NB4 (cell line): ENCODE measurements around the gene SNRNP40.

Experiments
- MYC ChIP-seq: IDR thresholded peaks from 2 replicates; pipeline ENCODE4 v1.6.1; 2011; ENCODE audit warnings: low read depth, low read length
- POLR2A ChIP-seq: IDR thresholded peaks from 2 replicates; pipeline ENCODE4 v1.6.1; 2011; ENCODE audit warnings: mild to moderate bottlenecking; ENCODE audit not compliant: insufficient read length; ENCODE audit errors: extremely low read depth
- TF ChIP-seq, protein P1 (sequence below): IDR thresholded peaks from one replicate; pipeline ENCODE4 v1.5.1; 2012; ENCODE audit warnings: low read depth, low read length
- TF ChIP-seq, protein P2 (sequence below): IDR thresholded peaks from 2 replicates; pipeline ENCODE4 v1.6.1; 2011; ENCODE audit warnings: low read depth, low read length

DNA sequence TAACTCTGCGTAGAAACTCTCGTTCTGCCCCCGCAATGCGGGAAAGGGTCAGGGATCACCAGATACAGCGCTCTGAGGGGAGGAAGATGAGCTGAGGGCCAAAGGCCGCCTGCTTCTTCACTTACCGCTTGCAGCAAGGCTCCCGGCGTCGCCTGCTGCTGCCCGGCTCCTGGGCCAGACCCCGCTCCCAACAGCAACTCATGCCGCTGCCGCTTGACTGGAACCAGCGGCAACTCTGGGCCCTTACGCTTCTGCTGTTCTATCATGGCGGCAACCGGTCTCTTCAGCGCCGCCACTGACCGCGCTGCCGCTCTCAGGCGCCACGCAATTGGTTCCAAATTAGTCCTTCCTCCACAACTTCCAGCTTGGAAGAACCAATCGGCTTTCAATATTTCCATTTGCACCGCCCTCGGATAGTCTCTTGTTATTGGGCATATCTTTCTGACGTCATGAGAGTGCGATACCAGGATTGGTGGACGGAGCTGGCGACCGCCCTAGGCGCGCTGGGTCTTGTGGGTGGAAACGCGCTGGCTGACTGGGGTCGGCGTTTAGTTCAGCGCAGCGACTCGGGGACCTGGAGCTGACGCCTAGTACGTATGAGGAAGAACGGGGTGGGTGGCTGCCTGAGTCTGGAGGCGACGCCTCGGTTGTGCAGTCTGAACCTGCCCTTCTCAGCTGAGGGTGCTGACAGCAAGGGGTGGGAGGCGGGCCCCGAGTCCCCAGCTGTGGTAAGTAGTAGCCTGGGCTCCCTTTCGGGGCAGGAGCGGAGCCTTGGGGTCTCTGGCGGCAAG is at the start of gene SNRNP40, which contains the start of gene ZCCHC17:
- TF ChIP-seq, protein P1, sequence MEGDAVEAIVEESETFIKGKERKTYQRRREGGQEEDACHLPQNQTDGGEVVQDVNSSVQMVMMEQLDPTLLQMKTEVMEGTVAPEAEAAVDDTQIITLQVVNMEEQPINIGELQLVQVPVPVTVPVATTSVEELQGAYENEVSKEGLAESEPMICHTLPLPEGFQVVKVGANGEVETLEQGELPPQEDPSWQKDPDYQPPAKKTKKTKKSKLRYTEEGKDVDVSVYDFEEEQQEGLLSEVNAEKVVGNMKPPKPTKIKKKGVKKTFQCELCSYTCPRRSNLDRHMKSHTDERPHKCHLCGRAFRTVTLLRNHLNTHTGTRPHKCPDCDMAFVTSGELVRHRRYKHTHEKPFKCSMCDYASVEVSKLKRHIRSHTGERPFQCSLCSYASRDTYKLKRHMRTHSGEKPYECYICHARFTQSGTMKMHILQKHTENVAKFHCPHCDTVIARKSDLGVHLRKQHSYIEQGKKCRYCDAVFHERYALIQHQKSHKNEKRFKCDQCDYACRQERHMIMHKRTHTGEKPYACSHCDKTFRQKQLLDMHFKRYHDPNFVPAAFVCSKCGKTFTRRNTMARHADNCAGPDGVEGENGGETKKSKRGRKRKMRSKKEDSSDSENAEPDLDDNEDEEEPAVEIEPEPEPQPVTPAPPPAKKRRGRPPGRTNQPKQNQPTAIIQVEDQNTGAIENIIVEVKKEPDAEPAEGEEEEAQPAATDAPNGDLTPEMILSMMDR = no peak
- TF ChIP-seq POLR2A = peak; percentile 70
- TF ChIP-seq, protein P2, sequence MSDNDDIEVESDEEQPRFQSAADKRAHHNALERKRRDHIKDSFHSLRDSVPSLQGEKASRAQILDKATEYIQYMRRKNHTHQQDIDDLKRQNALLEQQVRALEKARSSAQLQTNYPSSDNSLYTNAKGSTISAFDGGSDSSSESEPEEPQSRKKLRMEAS = no peak
- no peak; the same call in 1 of the 2 replicates for TF ChIP-seq MYC
